Gastrocnemius medialis (tissue), 4 donors: ENCODE data around the gene SH3BP5. TPM values are rescaled to one million over a fixed set of nuclear protein-coding genes. Genes with fewer than 3 reads are reported as not detected.

Experiments used
- ATAC-seq, 2 donors: fragments of 150-250 bp; one replicate each; pipeline ENCODE4 v1.9.1; 2016
- DNase-seq, 2 donors: peaks; one replicate each; pipeline ENCODE4 v3.0.0-alpha.2; 2019
- H3K27ac ChIP-seq, 4 donors: fragments of 200-600 bp; sonication (generic); 1 replicate in 1 of 4; 2 replicates in 3 of 4; pipeline ENCODE4 v1.5.1; 2016 to 2018; ENCODE audit warnings: mild to moderate bottlenecking in 2 of 4, moderate library complexity in 1 of 4
- H3K27me3 ChIP-seq, 3 donors: fragments of 200-600 bp; sonication (generic) in 2 of 3; 1 replicate in 1 of 3; 2 replicates in 2 of 3; pipeline versions ENCODE4 v1.5.1 to v1.6.0; 2016 to 2019; ENCODE audit warnings: mild to moderate bottlenecking in 1 of 3, moderate library complexity in 1 of 3
- H3K36me3 ChIP-seq, 2 donors: fragments of 200-600 bp; sonication (generic) in 1 of 2; one replicate each; pipeline ENCODE4 v1.5.1; 2017 to 2018
- H3K4me1 ChIP-seq, 2 donors: fragments of 200-600 bp; sonication (generic) in 1 of 2; one replicate each; pipeline ENCODE4 v1.5.1; 2016 to 2017; ENCODE audit warnings: mild to moderate bottlenecking in 2 of 2
- H3K4me3 ChIP-seq, 4 donors: fragments of 200-600 bp; sonication (generic) in 3 of 4; 1 replicate in 1 of 4; 2 replicates in 3 of 4; pipeline ENCODE4 v1.5.1; 2016 to 2019; ENCODE audit warnings: mild to moderate bottlenecking in 2 of 4
- H3K9me3 ChIP-seq, 3 donors: fragments of 200-600 bp; sonication (generic) in 2 of 3; 1 replicate in 1 of 3; 2 replicates in 2 of 3; pipeline ENCODE4 v1.5.1; 2016 to 2019
- CTCF ChIP-seq, 5 experiments: fragments of 450-650 bp in 3 of 5; fragments of 200-600 bp in 2 of 5; sonication (generic) in 2 of 5; IDR thresholded peaks in 4 of 5; conservative IDR thresholded peaks in 1 of 5; 1 replicate in 4 of 5; 2 replicates in 1 of 5; pipeline ENCODE4 v1.5.1; 2016 to 2019; ENCODE audit warnings: antibody characterized with exemption in 5 of 5, mild to moderate bottlenecking in 3 of 5, moderate library complexity in 3 of 5
- POLR2A ChIP-seq, 2 donors: fragments of 450-650 bp; IDR thresholded peaks; one replicate each; pipeline ENCODE4 v1.6.1; 2017; ENCODE audit warnings: antibody characterized with exemption in 2 of 2, mild to moderate bottlenecking in 2 of 2, moderate library complexity in 2 of 2
- in situ Hi-C, 4 donors: fragments of 200-750 bp; cut with MboI; loops; one replicate each; pipeline versions ENCODE4 v1.15.0 to v1.8.0; 2017; ENCODE audit warnings: low sequenced_read_pairs in 4 of 4
- intact Hi-C: fragments of 100-400 bp; cut with DNase I; formaldehyde crosslinking; loops from one replicate; pipeline ENCODE4 v1.15.1; 2023; ENCODE audit warnings: low total_unique reads
- total RNA-seq, 4 donors: library from RNA; depleted of rRNA; stranded (reverse); fragments of >200 nt; gene quantifications; one replicate each; pipeline versions ENCODE4 v1.1.0 to v1.2.3, GENCODE V29; 2016

Gene SH3BP5
- total RNA-seq, 4 donors from 2014 or later, result 31.5 to 111 (median 75.5) TPM

GRCh38 chr3:15205482-15205933, 126.9 kb downstream of the SH3BP5 start:
- Histone ChIP-seq H3K4me3 (peak overlapping the region; percentile 57 to 93 (median 79)), H3K4me1 (peaks cover 15 to 19% of the 10 kb centered on the region in 2 donors), H3K36me3 (peaks cover 0 to 5% of the 10 kb centered on the region in 2 donors), H3K9me3 (no peaks in the 10 kb centered on the region), H3K27ac (peak overlapping the region; percentile 97 to 99 (median 98)), H3K27me3 (no peaks in the 10 kb centered on the region)
- ATAC-seq (no peak), DNase-seq (no peak)
- TF ChIP-seq CTCF (IDR thresholded peaks at IDR 0.05 in 4 of 5, conservative IDR thresholded peaks at IDR 0.05 in 1 of 5) (no peak), POLR2A (IDR thresholded peaks at IDR 0.05) (no peak)
- in situ Hi-C loops, result loop anchor here (10.0 to 25.0 kb wide), 4 partner anchors 199 to 357 kb away; partner anchors contain the start of gene NR2C2 (in 2 of the 4)
- intact Hi-C loops, result loop anchor here (10.0 kb wide), 1 partner anchor 261 kb away; the partner anchor contains the start of gene NR2C2

Other genes with a start within 250 kb of the SH3BP5 start
- 10 to 100 TPM; 26.8 to 42.6 (median 28.6) TPM for gene RBSN, start 233.4 kb downstream of the SH3BP5 start, total RNA-seq
- gene CAPN7, start 126.3 kb downstream of the SH3BP5 start, total RNA-seq, result 100 to 1,000 TPM in 1 of 4 donors, 10 to 100 TPM in 3; 33.8 to 153 (median 69.7) TPM
- 10 to 100 TPM in 1 of 4 donors, 1 to 10 TPM in 3; 6.8 to 22.0 (median 7.8) TPM for gene METTL6, start 95.0 kb upstream of the SH3BP5 start, total RNA-seq
- gene EAF1, start 95.0 kb upstream of the SH3BP5 start, total RNA-seq, result 10 to 100 TPM in 2 of 4 donors, 1 to 10 TPM in 2; 9.4 to 17.3 (median 10.5) TPM
- 1 to 10 TPM; 2.8 to 4.7 (median 3.0) TPM for gene COLQ, start 189.1 kb upstream of the SH3BP5 start, total RNA-seq